Astrocyte (in vitro differentiated cells and primary cell): ENCODE results near the gene SNX30. TPM values are rescaled to one million over a fixed set of nuclear protein-coding genes. Genes with fewer than 3 reads are reported as not detected.
A peak's percentile ranks its signal among the peaks of the same experiment; 100 is the strongest.

Experiments used
- DNase-seq: peaks from one replicate; pipeline ENCODE4 v3.0.0-alpha.2; 2010; ENCODE audit warnings: low read depth
- FAIRE-seq: peaks from 2 replicates; lab custom pipeline; 2011; peaks lifted over from hg19 to GRCh38; lab: Jason Lieb, UNC
- H2AFZ ChIP-seq: 2 replicates; pipeline ENCODE4 v1.6.0; 2012; ENCODE audit warnings: low read depth, low read length, inconsistent platforms
- H3K27ac ChIP-seq: 2 replicates; pipeline ENCODE4 v1.5.1; 2011; ENCODE audit warnings: low read depth, low read length, inconsistent platforms
- H3K27me3 ChIP-seq: 2 replicates; pipeline ENCODE4 v1.6.0; 2011; ENCODE audit warnings: low read length, inconsistent platforms; ENCODE audit not compliant: insufficient read depth
- H3K36me3 ChIP-seq: 2 replicates; pipeline ENCODE4 v1.5.1; 2011; ENCODE audit warnings: low read length, inconsistent platforms; ENCODE audit not compliant: insufficient read depth
- H3K4me1 ChIP-seq: 2 replicates; pipeline ENCODE4 v1.5.1; 2011; ENCODE audit warnings: low read length, inconsistent platforms; ENCODE audit not compliant: insufficient read depth
- H3K4me2 ChIP-seq: 2 replicates; pipeline ENCODE4 v1.6.0; 2012; ENCODE audit warnings: low read length, inconsistent platforms
- H3K4me3 ChIP-seq: 2 replicates; pipeline ENCODE4 v1.5.1; 2011; ENCODE audit warnings: low read depth, mild to moderate bottlenecking, low read length, inconsistent platforms; ENCODE audit not compliant: insufficient read depth
- H3K79me2 ChIP-seq: 2 replicates; pipeline ENCODE4 v1.6.0; 2012; ENCODE audit warnings: mild to moderate bottlenecking, low read length, inconsistent platforms; ENCODE audit not compliant: insufficient read depth
- H3K9ac ChIP-seq: 2 replicates; pipeline ENCODE4 v1.6.0; 2012; ENCODE audit warnings: mild to moderate bottlenecking, low read length, inconsistent platforms
- H3K9me3 ChIP-seq: 2 replicates; pipeline ENCODE4 v1.5.1; 2012; ENCODE audit warnings: low read depth, mild to moderate bottlenecking, low read length, inconsistent platforms; ENCODE audit not compliant: insufficient read depth
- H4K20me1 ChIP-seq: 2 replicates; pipeline ENCODE4 v1.6.0; 2012; ENCODE audit warnings: low read length, inconsistent platforms; ENCODE audit not compliant: insufficient read depth
- H3K27ac Mint-ChIP-seq: one replicate; pipeline ENCODE4 v1.8.0; 2021; ENCODE audit warnings: mild to moderate bottlenecking, mixed read lengths; ENCODE audit not compliant: unreplicated experiment
- H3K27me3 Mint-ChIP-seq: one replicate; pipeline ENCODE4 v1.8.0; 2021; ENCODE audit warnings: low read depth, mixed read lengths; ENCODE audit not compliant: unreplicated experiment
- H3K36me3 Mint-ChIP-seq: one replicate; pipeline ENCODE4 v1.8.0; 2021; ENCODE audit warnings: low read depth, mixed read lengths; ENCODE audit not compliant: unreplicated experiment
- H3K4me1 Mint-ChIP-seq: one replicate; pipeline ENCODE4 v1.8.0; 2021; ENCODE audit warnings: low read depth, mixed read lengths; ENCODE audit not compliant: unreplicated experiment
- H3K4me3 Mint-ChIP-seq: one replicate; pipeline ENCODE4 v1.8.0; 2021; ENCODE audit warnings: mild to moderate bottlenecking, moderate library complexity, mixed read lengths; ENCODE audit not compliant: unreplicated experiment
- H3K9me3 Mint-ChIP-seq: one replicate; pipeline ENCODE4 v1.8.0; 2021; ENCODE audit warnings: mild to moderate bottlenecking, mixed read lengths; ENCODE audit not compliant: unreplicated experiment
- EZH2 ChIP-seq: IDR thresholded peaks from 2 replicates; pipeline ENCODE4 v1.6.1; 2012; ENCODE audit warnings: mild to moderate bottlenecking, low read length, inconsistent platforms; ENCODE audit not compliant: insufficient read depth
- total RNA-seq: library from RNA; stranded (reverse); gene quantifications from 2 replicates; pipeline ENCODE4 v1.2.1, GENCODE V29; 2021
- TF ChIP-seq, protein P1 (sequence below): IDR thresholded peaks from 2 replicates; pipeline ENCODE4 v1.5.1; 2011; ENCODE audit warnings: low read depth, mild to moderate bottlenecking, inconsistent platforms, low read length, moderate library complexity; ENCODE audit not compliant: insufficient read depth

Gene SNX30
- total RNA-seq, 1 donor from 2014 or later: 12.8 TPM

DNA sequence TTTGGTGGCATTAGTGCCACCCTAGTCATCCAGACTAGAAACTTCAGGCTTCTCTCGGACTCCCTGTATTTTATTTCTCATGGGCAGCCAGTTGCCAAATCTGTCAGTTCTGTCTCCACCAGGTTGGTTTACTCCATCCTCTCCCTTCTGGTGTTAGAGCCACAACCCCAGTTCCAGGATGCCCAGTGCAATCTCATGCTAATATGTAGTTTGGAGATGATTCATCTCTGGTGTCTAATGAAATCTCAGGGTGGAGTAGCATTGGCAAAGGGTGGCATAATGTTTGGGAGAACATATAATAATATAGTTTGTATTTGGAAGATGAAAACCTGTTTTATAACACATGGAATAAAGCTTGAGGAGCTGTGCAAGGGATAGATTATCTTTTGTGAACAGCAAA is 109.9 kb downstream of the SNX30 start:
- H3K4me3 Mint-ChIP-seq: no peak overlapping the region
- peaks cover 6% of the 10 kb centered on the region for H4K20me1 ChIP-seq
- no peak for FAIRE-seq

GRCh38 chr9:112861155-112861554 is 110.6 kb downstream of the SNX30 start:
- Mint-ChIP-seq H3K4me1 (peaks cover 6% of the 10 kb centered on the region), H3K9me3 (no peaks in the 10 kb centered on the region), H3K4me3 (no peak overlapping the region), H3K36me3 (peaks cover 15% of the 10 kb centered on the region), H3K27me3 (no peaks in the 10 kb centered on the region), H3K27ac (no peak overlapping the region)
- no peaks in the 10 kb centered on the region for H3K4me1 ChIP-seq
- no peak overlapping the region for H3K4me2 ChIP-seq
- FAIRE-seq: no peak
- TF ChIP-seq EZH2: no peak
- TF ChIP-seq, protein P1, sequence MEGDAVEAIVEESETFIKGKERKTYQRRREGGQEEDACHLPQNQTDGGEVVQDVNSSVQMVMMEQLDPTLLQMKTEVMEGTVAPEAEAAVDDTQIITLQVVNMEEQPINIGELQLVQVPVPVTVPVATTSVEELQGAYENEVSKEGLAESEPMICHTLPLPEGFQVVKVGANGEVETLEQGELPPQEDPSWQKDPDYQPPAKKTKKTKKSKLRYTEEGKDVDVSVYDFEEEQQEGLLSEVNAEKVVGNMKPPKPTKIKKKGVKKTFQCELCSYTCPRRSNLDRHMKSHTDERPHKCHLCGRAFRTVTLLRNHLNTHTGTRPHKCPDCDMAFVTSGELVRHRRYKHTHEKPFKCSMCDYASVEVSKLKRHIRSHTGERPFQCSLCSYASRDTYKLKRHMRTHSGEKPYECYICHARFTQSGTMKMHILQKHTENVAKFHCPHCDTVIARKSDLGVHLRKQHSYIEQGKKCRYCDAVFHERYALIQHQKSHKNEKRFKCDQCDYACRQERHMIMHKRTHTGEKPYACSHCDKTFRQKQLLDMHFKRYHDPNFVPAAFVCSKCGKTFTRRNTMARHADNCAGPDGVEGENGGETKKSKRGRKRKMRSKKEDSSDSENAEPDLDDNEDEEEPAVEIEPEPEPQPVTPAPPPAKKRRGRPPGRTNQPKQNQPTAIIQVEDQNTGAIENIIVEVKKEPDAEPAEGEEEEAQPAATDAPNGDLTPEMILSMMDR: no peak
- no peaks in the 10 kb centered on the region for H3K36me3 ChIP-seq
- H3K27ac ChIP-seq: no peak overlapping the region
- DNase-seq: no peak
- H4K20me1 ChIP-seq: peaks cover 6% of the 10 kb centered on the region
- no peaks in the 10 kb centered on the region for H3K9me3 ChIP-seq
- no peaks in the 10 kb centered on the region for H3K27me3 ChIP-seq
- H3K4me3 ChIP-seq: no peak overlapping the region
- no peak overlapping the region for H2AFZ ChIP-seq
- H3K79me2 ChIP-seq: no peaks in the 10 kb centered on the region
- H3K9ac ChIP-seq: no peak overlapping the region

More for the DNA sequence above, 109.9 kb downstream of the SNX30 start:
- H3K4me2 ChIP-seq: no peak overlapping the region
- H3K27me3 Mint-ChIP-seq: no peaks in the 10 kb centered on the region
- H3K27me3 ChIP-seq: no peaks in the 10 kb centered on the region
- no peaks in the 10 kb centered on the region for H3K36me3 ChIP-seq
- H3K27ac Mint-ChIP-seq: peak overlapping the region; percentile 47
- H3K4me1 Mint-ChIP-seq: peaks cover 6% of the 10 kb centered on the region
- H3K4me3 ChIP-seq: no peak overlapping the region
- H3K9me3 Mint-ChIP-seq: no peaks in the 10 kb centered on the region
- H3K9ac ChIP-seq: no peak overlapping the region
- no peaks in the 10 kb centered on the region for H3K79me2 ChIP-seq
- DNase-seq: no peak
- TF ChIP-seq EZH2: no peak
- TF ChIP-seq, protein P1: no peak
- no peak overlapping the region for H3K27ac ChIP-seq
- no peaks in the 10 kb centered on the region for H3K4me1 ChIP-seq
- no peaks in the 10 kb centered on the region for H3K9me3 ChIP-seq
- H3K36me3 Mint-ChIP-seq: peaks cover 17% of the 10 kb centered on the region
- no peak overlapping the region for H2AFZ ChIP-seq

GRCh38 chr9:112861638-112862555 is 111.3 kb downstream of the SNX30 start:
- H3K9ac ChIP-seq: no peak overlapping the region
- no peaks in the 10 kb centered on the region for H3K27me3 Mint-ChIP-seq
- TF ChIP-seq, protein P1: no peak
- no peak for TF ChIP-seq EZH2
- FAIRE-seq: no peak
- peaks cover 15% of the 10 kb centered on the region for H3K36me3 Mint-ChIP-seq
- H3K4me1 ChIP-seq: no peaks in the 10 kb centered on the region
- H3K9me3 ChIP-seq: no peaks in the 10 kb centered on the region
- H3K9me3 Mint-ChIP-seq: no peaks in the 10 kb centered on the region
- H2AFZ ChIP-seq: no peak overlapping the region
- peaks cover 6% of the 10 kb centered on the region for H3K4me1 Mint-ChIP-seq
- H3K4me2 ChIP-seq: no peak overlapping the region
- H3K4me3 ChIP-seq: no peak overlapping the region
- H3K36me3 ChIP-seq: no peaks in the 10 kb centered on the region
- H3K27ac ChIP-seq: no peak overlapping the region
- no peak overlapping the region for H3K4me3 Mint-ChIP-seq
- H3K27ac Mint-ChIP-seq: no peak overlapping the region
- H3K27me3 ChIP-seq: no peaks in the 10 kb centered on the region
- peak; percentile 16 for DNase-seq
- H4K20me1 ChIP-seq: peaks cover 2% of the 10 kb centered on the region
- H3K79me2 ChIP-seq: no peaks in the 10 kb centered on the region
